GM18502 (cell line): ENCODE measurements around the gene HOXA3.

Experiments
- ATAC-seq: cut with Tn5 transposase; IDR thresholded peaks from one replicate; pipeline ENCODE4 v1.9.1; 2021; ENCODE audit warnings: mild to moderate bottlenecking; ENCODE audit not compliant: unreplicated experiment, poor library complexity

Gene HOXA3

DNA sequence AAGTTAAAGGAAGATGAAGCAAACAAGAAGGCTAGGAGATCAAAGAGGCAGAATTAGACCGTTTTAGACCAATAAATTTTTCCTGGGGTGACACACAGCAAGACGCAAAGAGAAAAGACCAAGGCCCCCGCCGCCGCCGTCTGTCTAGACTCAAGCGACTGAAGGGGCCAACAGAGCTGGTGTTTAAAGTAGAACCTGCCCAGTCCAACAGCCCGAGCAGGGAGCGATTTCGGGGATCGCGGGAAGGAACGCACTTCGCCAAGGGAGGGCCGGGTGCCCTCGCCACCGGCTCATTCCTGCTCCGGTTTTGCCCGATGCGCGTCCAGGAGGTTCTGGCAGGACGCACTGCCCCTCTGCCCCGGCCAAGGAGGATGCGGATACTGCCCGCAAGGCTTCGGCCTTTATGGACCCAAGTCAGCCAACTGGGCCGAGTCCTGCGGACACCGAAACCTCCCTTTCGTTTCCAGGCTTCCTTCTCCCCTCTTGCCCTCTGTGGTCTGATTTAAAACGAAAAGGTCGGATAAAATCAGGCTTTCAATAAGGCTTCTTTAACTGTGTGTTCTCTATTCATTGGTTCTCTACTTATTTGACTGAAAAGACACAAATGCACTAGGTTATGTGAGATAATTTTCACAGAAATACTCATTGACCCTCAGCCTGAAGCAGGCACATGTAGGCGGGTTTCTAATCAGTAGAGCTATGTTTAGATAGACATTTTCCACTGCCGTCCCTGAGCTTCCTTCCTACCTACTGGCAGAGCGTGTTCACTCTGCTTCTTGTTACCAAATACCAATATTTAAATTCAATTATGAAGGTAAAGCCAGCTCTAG is 6.3 kb upstream of the HOXA3 start:
- ATAC-seq, result no peak

DNA sequence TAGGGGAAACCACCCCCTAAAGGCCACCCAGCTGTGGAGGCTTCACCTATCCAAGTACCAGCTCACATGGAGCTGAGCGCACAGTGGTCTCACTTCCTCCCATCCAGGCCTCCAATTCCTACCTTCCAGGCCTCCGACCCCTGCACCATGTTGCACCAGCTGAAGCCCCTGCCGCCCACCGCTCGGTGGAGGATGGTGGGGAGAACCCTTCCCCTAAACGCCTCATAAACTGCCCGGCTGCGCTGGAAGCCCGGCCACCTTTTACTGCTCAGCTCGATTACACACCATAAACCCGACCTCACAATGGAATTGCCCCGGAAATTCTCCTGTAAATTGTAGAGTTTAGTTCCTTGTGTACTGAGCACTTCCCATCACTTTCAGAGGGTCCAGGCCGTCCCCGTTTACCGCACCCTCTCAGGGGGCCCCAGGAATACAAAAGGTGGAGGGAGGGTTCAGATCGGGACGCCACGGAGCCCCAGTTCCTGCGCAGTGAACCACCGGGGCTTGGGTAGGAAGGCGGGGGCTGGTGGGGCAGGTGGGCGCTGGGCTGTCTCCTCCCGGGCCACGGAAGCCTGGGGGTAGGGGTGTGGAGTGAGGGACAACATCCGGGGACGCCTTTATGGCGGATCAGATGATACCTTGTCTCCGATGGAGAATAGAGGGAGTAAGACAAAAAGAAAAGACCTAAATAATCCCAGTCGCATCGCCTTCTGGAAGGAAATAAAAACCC is 5.5 kb upstream of the HOXA3 start:
- ATAC-seq, result no peak

DNA sequence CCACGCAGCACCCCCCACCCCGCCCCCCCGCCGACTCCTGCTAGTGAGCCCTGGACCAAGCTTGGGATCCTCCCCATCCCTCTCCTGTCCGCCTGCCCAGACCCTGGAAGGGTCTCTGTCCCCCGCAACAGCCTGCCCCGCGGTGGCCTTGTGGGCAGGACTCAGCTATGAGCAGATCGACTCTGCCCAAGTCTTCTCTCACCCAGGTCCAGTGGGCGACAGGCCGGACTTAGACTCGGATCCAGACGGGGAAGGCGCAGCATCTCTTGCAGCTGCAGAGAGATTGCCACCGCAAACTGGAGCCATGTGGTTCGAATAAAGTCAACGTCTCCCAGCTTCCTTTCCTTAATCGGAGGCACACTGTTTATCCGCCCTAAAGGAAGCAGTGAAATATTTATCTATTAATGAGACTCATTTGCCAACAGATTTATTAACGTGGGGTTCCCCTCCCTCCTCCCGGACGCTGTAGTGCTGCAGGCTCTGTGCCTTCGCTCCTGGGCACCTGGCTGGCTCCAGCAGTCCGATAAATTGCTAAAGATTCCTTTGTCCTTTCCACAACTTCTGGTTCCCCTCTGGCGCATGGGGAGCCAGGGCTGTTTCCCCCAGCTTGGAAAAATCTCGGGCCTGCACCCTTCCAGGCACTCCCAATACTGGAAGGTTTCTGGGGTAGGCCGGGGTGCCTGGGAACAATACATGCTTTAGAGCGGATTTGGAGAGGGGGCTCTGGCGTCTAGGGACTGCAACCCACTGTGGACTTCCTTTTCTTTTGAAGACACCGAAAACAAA is 4.7 kb upstream of the HOXA3 start:
- no peak for ATAC-seq

DNA sequence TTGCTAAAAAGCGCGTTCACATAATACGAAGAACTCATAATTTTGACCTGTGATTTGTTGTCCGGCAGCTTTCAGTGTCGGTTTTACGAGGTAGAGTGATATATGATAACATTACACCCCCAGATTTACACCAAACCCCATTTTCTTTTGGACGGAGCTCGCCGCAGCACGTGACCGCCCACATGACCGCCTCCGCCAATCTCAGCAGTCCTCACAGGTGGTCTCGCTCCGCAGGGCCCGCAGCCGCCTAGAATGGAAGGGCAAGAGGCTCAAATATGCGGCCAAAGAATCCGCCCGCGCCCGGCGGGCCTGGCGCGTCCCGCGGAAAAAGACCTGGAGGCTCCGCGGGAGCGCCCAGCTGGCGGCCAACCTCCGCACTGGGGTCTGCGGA is 4.1 kb upstream of the HOXA3 start, which contains the start of gene HOXA7:
Gene HOXA7 (minus strand): TSS at position 168 of the 391 bp plus-strand sequence. CDS start 130 bp downstream, at position 38.
- ATAC-seq, result no peak

DNA sequence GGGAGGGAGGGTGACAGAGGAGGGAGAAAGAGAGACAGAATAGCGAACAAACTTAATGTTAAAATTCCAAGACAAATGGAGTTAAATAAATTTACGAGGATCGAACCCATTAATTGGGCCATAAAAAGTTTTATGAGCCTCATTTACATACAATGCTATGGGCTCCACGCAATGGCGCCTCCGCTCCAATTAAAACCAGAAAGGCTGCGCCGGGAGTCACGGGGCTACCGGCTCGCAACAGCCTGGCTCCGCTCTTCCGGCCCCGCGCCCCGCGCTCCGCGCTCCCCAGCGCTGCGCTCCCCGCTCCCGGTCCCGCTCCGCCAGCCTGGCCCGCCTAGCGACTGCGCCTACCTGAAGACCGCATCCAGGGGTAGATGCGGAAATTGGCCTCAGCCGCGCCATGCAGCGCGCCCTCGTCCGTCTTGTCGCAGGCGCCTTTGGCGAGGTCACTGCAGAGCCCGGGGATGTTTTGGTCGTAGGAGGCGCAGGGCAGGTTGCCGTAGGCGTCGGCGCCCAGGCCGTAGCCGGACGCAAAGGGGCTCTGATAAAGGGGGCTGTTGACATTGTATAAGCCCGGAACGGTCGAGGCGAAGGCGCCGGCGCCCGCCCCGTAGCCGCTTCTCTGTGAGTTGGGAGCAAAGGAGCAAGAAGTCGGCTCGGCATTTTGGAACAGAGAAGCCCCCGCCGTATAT is 3.6 kb upstream of the HOXA3 start:
- no peak for ATAC-seq

DNA sequence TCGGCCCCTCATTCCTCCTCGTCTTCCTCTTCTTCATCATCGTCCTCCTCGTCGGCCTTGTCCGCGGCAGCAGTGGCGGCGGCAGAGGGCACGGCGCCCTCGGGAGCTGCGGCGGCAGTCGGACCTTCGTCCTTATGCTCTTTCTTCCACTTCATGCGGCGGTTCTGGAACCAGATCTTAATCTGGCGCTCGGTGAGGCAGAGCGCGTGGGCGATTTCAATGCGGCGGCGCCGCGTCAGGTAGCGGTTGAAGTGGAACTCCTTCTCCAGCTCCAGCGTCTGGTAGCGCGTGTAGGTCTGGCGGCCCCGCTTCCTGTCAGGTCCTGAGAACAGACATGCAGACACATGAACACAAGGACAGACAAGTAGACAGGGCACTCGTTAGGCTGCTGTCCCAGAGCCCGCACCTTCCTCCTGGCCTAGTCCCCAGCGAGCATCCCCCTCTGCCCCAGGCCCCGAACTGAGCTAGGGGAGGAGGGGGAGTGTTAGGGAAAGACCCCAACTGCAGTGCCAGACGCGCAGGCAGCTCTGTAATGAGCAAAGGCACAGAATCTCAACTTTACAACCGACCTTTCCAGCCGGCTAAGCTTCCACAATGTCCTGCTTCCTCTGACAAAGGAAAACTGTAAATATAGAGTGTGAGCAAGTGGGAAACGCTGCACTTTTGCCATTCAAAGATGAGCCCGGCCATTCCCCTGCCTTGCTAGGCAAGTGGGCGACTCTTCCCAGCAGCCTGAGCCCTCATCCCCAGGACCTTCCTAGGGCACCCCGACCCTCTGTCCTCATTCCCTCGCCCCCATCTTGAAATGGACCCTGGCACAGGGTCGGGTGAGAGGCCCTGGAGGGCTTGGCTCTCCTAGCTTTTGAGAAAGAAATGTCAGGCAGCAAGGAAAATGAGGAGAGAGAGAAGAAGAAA is 2.8 kb upstream of the HOXA3 start:
- no peak for ATAC-seq

DNA sequence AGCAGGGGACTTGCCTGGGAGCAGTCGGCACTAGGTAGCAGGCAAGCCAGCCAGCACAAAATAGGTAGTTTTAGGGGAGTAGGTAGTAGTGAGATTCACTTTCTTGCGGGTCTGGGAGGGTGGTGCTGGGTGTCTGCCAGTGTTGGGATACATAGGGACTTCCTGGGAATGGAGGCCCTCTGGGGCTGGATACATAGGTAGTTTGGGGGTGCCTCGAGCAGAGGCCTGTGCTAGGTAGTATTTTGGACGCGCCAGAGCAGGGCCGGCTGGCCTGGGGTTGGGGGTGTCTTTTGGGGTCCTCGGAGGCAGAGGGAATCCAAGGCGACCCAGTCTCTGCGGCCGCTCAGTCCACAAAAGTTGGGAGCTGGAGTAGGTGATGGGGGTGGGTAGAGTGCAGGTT is 2.0 kb upstream of the HOXA3 start:
- ATAC-seq, result no peak

DNA sequence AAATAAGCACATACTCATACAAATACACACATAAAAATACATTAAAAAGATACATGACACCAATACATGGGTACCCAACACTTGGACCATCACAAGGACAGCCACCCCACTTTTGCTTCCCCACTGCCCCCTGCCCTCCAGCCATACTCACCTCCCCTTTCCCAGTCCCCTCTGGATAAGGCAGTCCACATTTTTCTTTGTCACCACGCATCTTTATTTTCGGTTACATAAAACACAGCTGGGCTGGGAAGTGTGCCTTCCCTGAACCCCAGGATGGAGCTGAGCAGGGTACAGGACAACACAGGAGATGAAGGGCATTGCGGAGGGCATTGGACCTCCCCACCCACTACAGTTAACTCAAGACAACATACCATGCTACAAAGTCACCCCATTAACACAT is 1.1 kb upstream of the HOXA3 start:
- ATAC-seq, result no peak

DNA sequence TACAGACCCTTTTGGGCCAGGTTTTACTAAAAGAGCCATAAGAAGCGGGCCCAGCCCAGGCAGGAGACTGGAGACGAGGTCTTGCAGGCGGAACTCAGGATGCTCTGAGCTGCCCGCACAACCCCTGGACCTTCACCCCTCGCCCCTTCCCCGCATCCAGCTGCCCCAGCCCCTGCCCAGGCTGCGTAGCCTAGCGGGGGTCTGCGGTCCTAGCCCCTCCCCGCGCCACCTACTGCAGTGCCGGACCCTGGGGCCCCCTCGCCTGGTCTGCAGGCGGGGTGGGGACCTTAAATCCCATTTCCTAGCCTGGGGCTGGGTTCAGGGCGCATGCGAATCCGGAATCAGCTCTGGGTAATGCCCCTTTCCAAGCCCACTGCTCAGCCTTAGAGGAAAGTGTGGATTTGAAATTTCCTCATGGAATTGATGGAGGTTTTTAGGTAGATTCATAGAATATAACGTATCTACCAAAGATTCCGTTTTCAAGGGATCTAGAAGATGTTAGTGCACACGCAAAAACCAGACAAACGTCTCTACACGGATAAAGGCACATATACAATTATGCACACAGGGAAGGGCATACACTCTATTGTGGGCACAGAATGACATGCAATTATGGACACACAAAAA is 546 bp upstream of the HOXA3 start:
- no peak for ATAC-seq

DNA sequence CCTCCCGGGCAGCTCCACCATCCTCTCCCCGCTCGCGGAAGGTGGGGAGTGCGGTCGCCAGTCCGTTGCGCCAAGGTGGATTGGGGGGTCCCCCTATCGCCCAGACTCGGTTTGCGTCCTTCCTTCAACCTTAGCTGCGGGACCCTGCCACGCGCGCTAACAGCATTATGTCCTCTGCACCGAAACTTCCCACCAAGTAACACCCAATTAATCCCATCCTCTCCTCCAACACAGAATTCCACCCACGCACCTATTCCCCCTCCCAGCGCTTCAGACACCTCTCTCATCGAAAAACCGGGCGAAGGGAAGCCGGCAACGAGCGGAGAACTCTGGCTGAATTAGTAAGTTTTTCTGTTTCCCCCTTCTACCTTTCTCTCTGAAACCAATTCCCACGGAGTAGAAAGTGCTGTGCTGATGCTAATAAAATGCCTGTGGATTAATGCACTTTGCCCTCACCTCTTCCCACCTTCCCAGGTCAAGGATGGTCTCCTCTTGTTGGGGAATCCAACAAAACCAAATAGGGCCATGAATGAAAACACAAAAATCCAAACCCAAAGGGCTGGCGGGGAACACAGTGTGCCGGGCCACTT is 947 bp downstream of the HOXA3 start:
- no peak for ATAC-seq

DNA sequence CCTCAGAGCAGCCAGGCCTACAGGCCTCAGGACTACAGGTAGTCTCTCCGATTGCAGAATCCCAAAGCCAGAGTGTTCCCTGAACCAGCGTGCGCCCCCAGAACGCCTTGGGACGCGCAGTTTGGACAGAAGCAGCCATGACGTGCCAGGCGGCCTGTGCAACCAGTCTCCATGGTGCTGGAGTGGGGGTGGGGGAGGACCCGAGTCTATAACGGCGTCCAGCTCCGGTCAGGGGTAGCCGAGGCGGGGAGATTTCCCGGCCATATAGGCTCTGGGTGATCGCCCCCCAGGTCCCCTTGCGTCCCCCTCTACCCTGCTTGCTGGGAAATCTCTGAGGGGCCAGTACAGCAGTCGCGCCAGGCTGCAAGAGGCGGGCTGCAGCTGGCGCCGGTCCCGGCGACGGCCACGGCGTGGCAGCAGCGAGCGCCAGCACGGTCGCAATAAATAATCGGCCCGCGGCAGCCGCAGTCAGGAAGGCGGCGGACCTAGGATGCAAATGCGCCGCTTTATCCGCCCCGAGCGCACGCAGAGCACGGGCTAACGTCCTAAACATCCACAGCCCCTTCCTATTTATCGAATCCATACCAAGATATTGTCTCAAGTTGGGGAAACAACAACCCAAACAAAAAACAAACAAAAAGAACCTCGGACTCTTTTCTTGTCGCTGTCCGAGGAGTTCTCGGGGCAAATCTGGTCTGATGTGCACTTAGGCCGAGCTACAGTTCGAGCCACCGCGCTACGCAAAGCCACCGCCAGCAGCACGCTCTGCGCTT is 1.6 kb downstream of the HOXA3 start:
- ATAC-seq, result peak; percentile 85

DNA sequence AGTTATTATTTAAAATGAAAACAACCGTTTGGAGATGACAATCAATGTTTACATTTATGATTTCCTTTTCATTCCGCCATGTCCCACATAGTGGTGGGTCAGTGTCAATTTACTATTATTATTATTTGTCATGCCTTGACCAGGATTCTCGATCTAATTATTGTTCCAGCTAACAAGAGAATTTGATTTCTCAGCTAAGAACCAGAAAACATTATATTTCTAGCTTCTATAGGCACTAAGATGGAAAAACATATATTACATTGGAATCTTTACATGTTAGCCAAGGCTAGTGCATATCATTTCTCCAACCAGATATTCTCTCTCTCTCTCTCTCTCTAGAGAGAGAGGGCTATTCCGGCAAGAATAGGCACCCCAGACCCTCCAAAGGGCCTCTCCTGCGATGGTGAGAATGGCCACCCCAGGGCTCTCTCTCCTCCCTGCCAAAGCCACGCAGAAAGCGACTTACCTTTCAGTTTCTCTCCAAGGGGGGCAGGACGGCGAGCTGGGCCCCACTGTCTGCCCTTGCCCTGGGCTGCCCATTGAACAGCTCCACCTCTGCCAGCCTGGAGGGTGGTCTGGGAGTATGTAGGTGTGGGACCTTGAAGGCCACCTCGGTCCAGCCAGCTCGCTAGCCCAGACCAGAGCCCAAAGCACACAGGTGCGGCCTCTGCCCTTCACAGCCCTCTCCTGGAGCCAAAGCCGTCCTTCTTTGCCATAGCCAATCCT is 2.4 kb downstream of the HOXA3 start:
- no peak for ATAC-seq

DNA sequence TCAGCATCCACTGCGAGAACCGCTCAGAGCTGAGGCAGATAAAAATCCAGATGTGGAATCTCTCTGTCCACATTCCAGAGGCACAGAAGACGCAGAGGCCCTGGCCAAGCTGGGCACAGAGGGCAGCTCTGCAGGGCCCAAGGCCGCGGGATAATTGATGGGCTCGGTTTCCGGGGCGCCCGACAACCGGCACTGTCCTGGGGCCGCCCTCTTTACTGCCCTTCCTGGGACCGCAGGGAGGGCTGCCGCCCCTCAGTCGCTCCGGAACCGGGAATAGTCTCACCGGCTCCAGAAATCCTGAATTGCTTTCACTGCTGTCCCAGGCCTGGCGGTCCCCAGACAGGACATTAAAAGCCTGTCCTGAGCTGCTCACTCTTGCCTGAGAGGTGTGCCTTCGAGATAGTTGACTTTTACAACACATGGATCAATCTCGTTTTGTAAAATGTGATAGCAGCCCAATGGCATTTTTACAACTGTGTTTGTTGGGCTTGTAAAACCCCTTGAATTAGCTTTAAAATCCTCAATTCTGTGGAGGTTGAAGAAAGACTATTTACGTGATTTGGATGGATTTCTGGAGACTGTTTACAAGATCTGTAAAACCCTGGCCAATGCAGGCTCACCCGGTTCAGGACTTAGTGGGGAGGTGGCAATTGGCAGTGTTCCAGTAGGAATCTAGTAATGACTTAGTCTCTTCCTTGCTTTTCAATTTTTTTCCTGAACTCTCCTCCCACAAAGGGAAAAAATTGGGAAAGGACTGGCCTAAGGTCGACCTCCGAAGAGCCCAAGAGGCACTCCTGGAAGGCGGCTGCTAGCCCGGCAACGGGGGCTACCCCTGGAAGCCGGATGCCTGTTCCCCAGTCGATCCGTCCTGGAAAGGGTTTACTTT is 3.4 kb downstream of the HOXA3 start:
- no peak for ATAC-seq

DNA sequence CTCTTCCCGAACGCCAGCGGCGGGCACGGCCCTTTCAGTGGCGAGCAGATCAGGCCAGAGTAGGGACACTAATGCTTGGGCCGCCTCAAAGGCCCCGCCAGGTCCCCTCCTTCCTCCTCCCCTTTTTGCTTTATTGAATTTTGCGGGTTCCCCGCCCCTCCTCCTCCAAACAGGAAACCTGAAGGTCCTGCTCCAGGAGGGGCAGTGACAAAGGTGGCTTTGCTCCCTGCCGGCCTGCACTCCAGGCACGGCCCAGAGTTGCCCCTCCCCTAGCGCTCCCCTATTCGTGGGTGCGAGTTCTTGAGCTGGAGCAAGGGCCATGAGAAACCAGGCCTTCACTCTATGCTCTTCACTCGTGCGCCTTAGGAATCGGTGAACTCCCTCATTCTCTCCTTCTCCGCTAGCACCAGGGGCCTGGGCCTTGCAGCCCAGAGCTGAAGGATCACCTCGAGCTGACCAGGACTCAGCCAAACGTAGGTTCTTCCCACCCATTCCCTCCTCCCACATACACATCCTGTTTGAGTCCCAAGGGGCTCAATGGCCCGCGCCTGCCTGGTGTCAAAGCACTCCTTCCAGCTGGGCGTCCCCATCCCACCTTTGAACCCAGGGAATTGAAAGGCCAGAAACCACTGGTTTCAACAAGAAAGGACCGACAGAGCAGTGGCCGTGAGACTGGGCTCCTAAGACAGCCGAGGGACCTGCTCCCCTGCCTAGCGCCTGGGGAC is 4.2 kb downstream of the HOXA3 start:
- no peak for ATAC-seq

DNA sequence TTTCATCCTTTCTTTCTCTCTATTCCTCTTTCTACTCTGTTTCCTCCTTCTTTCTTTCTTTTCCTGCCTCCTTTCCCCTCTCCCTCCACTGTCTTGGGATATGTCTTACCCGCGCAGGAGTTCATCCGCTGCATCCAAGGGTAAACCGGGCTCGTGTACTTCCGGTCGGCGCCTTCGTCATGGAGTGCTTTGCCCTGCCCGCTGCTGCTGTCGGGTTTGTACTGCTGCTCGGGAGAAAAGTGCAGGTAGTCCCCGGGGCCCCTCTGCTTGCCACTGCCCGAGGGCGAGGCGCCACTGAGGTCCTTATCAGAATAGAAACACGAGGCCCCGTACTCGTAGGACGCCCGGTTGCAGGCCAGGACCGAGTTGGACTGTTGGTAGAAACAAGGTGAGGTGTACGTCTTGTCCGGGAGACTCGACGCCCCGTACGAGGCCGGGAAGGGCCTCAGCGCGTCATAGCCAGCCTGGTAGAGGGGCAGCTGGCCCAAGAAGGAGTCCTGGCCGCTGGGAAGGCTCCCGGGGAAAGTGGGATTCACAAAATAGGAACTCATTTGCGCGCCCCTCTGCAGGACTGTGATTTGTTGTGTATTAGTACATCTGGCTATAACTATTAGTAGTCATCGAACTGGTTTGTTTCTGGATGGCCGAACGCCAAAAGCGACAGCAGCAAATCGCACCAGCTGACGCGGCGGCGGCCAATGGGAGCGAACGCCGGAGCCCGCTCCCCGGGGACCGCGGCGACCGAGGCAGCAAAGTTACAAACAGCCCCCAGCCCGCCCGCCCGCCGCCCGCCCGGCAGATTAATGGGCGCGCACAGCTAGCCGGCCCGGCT is 5.0 kb downstream of the HOXA3 start, which contains the start of gene HOXA6:
Gene HOXA6 (minus strand): TSS at position 576 of the 832 bp plus-strand sequence. CDS start 25 bp downstream, at position 551.
- no peak for ATAC-seq
